ENCODE results near the gene CHD3. TPM values are rescaled to one million over a fixed set of nuclear protein-coding genes. Genes with fewer than 3 reads are reported as not detected.

CHD3 gene
- total RNA-seq, 4 donors from 2014 or later = 56.7 to 134 (median 120) TPM

- Histone ChIP-seq H3K4me1 (peaks cover 3 to 62% (median 27%) of the 10 kb centered on the region in 3 donors), H3K4me3 (peak overlapping the region in 1 of 2 donors; percentile 57)
- WGBS, 2 donors (ENCODE audit: low coverage in 1 of 2) = 62 to 70% methylated on average over 6 to 22 of the region's 31 CpGs
These were observed 34.4 kb upstream of the CHD3 start for GRCh38 chr17:7854078-7854777.

DNA sequence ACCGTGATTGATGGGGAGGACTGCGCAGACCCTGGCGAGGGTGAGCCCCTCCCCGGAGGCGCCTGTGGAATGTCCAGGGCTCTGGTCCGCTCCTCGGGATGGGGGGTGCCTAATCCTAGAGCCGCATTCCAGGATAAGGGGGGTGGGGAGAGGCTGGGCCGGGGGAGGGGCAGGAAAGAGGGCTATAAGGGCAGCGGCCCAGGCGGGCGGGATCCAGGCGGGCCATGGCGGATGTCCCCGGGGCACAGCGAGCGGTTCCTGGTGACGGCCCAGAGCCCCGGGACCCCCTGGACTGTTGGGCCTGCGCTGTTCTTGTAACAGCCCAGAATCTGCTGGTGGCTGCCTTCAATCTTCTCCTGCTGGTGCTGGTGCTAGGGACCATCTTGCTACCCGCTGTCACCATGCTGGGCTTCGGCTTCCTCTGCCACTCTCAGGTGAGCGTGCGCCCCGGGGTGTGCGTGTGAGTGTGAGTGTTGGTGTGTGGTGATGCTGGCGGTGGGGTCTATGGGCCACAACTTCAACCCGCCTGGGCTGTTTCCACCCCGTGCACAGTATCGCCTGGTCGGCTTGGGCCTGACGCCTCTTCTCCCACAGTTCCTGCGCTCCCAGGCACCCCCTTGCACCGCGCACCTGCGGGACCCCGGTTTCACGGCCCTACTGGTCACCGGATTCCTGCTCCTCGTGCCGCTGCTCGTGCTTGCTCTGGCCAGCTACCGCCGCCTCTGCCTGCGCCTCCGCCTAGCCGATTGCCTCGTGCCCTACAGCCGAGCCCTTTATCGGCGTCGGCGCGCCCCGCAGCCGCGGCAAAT lies 33.5 kb upstream of the CHD3 start, which contains the start of gene TMEM88:
TMEM88 (plus strand) TSS at position 216 of the 809 bp plus-strand sequence; CDS start at position 225, 9 bp downstream.
- Histone ChIP-seq H3K4me1 (peaks cover 3 to 66% (median 27%) of the 10 kb centered on the region in 3 donors), H3K9me3 (no peaks in the 10 kb centered on the region), H3K27me3 (no peaks in the 10 kb centered on the region), H3K36me3 (peaks cover 0 to 51% of the 10 kb centered on the region in 2 donors), H3K27ac (peak within 1 kb of the TSS in 3 of 4 donors; percentile 88 to 96 (median 95)), H3K4me3 (peak within 1 kb of the TSS in 1 of 2 donors; percentile 57)
- WGBS, 2 donors (ENCODE audit: low coverage in 1 of 2) = 53 to 61% methylated on average over 5 to 17 of the region's 57 CpGs
- ATAC-seq = no peak
- TF ChIP-seq POLR2AphosphoS5 (IDR thresholded peaks at IDR 0.05) (no peak), POLR2A (IDR thresholded peaks at IDR 0.05) (no peak), CTCF (IDR thresholded peaks at IDR 0.05) (no peak), EP300 (IDR thresholded peaks at IDR 0.05) (no peak)

More at GRCh38 chr17:7854078-7854777, 34.4 kb upstream of the CHD3 start:
- no peak for ATAC-seq
- H3K9me3 ChIP-seq = no peaks in the 10 kb centered on the region
- no peaks in the 10 kb centered on the region for H3K27me3 ChIP-seq
- no peak for TF ChIP-seq EP300 (IDR thresholded peaks at IDR 0.05)
- TF ChIP-seq POLR2A (IDR thresholded peaks at IDR 0.05) = no peak
- no peak for TF ChIP-seq CTCF (IDR thresholded peaks at IDR 0.05)
- TF ChIP-seq POLR2AphosphoS5 (IDR thresholded peaks at IDR 0.05) = no peak
- H3K27ac ChIP-seq = peak overlapping the region in 3 of 4 donors; percentile 88 to 96 (median 95)
- peaks cover 0 to 51% of the 10 kb centered on the region in 2 donors for H3K36me3 ChIP-seq

- peak overlapping the region in 1 of 2 donors; percentile 57 for H3K4me3 ChIP-seq
- no peaks in the 10 kb centered on the region for H3K27me3 ChIP-seq
- ATAC-seq = no peak
- peaks cover 0 to 51% of the 10 kb centered on the region in 2 donors for H3K36me3 ChIP-seq
- 13 to 40% methylated on average over 1 to 3 of the region's 15 CpGs for WGBS, 2 donors (ENCODE audit: low coverage in 1 of 2)
- TF ChIP-seq CTCF (IDR thresholded peaks at IDR 0.05) (no peak), POLR2AphosphoS5 (IDR thresholded peaks at IDR 0.05) (no peak), POLR2A (IDR thresholded peaks at IDR 0.05) (no peak), EP300 (IDR thresholded peaks at IDR 0.05) (no peak)
- H3K4me1 ChIP-seq = peaks cover 3 to 66% (median 27%) of the 10 kb centered on the region in 3 donors
- no peaks in the 10 kb centered on the region for H3K9me3 ChIP-seq
- peak overlapping the region in 3 of 4 donors; percentile 88 to 96 (median 95) for H3K27ac ChIP-seq
These were observed 33.0 kb upstream of the CHD3 start for GRCh38 chr17:7855660-7856010.

DNA sequence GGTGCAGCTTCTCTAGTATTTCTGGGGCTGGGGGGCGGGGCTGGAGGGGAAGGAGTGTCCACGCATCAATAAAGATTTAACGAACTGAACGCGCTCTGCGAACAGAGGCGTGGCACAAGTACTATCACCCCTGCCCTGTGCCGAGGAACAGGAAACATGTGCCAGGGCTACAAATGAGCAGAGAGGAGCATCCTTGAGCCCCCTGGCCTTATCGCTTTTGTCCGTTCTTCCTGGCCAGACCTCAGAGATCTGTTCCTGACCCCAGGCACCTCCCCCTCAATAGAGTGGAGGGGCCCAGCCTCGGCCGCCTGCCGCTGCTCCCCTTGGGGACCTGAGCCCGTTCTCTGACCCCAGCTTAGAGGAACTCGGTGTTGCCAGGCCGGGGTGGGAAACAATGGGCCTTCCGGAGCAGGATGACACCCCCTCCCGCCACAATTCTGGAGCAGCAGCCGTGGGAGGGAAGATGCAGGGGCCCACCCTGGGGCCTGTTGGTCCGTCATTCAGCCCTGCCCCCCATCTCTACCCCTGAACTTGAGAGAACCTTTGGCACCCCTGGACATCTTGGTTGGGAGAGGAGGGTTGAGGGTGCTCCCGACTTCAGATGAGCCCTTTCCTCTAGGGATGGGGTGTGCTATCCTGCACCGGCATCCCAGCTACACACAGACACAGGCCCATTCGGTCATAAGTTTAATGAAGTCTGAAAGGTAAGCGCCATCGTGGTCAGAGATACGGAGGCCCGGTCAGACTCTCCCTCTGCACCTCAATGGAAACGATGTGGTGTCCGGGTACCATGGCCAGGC lies 32.4 kb upstream of the CHD3 start:
- WGBS, 2 donors (ENCODE audit: low coverage in 1 of 2) = 0 to 5% methylated on average over 4 to 12 of the region's 29 CpGs
- Histone ChIP-seq H3K4me1 (peaks cover 3 to 62% (median 27%) of the 10 kb centered on the region in 3 donors), H3K36me3 (peaks cover 0 to 51% of the 10 kb centered on the region in 2 donors), H3K9me3 (no peaks in the 10 kb centered on the region), H3K27ac (peak overlapping the region; percentile 73 to 96 (median 92)), H3K4me3 (peak overlapping the region; percentile 57 to 86), H3K27me3 (no peaks in the 10 kb centered on the region)
- no peak for ATAC-seq
- peak; percentile 34 for TF ChIP-seq POLR2AphosphoS5 (IDR thresholded peaks at IDR 0.05)
- TF ChIP-seq POLR2A (IDR thresholded peaks at IDR 0.05) = no peak
